HG03066 (cell line): ENCODE results near the gene RINL.
A peak's percentile ranks its signal among the peaks of the same experiment; 100 is the strongest.
"Not testable (repeated sequence)": the region's sequence is repeated elsewhere in the genome, so short reads cannot be mapped to it uniquely, and the experiment has no call there.

Experiments used
- ATAC-seq: cut with Tn5 transposase; IDR thresholded peaks from one replicate; pipeline ENCODE4 v1.9.1; 2021; ENCODE audit warnings: low read depth; ENCODE audit not compliant: unreplicated experiment

The RINL gene

GRCh38 chr19:38878575-38879399 lies 712 bp upstream of the RINL start:
- ATAC-seq, result no peak

DNA sequence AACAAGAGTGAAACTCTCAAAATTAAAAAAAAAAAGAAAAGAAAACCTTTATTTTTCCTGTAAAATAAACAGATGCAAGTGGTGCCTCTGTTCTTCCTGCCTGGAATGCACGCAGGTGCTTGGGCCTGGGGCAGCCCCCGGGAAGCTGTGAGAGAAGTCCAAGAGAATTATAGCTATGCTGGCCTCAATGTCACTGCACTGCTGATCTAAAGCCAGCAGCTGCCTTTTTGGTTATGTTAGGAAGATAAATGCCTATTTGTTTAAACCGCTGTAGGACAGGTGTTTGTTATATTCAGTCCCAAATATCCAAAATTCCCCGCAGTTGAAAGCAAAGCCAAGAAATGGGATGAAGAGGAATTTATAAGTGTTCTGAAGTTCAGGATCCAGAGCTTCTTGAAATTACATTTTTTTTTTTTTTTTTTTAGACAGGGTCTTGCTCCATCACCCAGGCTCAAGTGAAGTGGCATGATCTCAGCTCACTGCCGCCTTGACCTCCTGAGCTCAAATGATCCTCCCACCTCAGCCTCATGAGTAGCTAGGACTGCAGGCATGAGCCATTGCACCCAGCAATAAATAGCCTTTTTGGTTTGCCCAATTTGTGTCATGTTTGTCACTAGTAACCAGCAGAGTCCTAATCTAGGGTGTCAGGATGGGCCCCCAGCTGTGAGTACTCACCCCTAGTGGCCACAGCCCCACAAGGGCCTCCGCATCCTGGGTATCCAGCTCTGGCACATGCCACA lies 2.2 kb downstream of the RINL start:
- no peak for ATAC-seq

DNA sequence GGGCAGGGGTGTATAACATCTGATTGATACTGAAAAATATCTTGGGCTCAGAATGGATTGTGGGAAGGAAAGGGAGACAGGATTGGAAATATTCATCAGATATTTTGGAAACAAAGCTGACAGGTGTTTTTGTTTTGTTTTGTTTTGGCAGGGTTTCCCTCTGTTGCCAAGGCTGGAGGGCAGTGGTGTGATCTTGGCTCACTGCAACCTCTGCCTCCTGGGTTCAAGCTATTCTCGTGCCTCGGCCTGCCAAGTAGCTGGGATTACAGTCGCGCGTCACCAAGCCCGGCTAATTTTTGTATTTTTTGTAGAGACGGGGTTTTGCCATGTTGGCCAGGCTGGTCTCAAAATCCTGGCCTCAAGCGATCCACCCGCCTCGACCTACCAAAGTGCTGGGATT lies 4.7 kb downstream of the RINL start:
- not testable (repeated sequence) for ATAC-seq

DNA sequence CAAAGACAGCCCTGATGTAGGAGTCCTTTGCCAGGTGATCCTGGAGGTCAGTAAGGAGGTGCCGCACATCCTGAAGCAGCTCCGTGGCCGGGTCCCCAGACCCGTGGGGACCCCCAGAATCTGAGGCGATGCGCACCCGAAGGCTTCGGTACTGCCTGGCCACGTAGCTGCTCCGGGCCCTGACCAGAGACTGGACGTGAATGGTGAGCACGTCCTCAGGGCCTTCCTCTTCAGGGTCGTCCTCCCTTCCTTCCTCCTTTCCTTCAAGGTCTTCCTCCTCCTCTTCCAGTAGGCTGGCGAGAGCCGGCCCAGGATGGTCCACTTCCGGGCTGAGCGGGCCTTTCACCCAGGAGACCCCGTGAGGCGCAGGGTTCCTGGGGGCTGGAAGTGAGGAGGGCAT lies 7.5 kb downstream of the RINL start:
- ATAC-seq, result no peak

DNA sequence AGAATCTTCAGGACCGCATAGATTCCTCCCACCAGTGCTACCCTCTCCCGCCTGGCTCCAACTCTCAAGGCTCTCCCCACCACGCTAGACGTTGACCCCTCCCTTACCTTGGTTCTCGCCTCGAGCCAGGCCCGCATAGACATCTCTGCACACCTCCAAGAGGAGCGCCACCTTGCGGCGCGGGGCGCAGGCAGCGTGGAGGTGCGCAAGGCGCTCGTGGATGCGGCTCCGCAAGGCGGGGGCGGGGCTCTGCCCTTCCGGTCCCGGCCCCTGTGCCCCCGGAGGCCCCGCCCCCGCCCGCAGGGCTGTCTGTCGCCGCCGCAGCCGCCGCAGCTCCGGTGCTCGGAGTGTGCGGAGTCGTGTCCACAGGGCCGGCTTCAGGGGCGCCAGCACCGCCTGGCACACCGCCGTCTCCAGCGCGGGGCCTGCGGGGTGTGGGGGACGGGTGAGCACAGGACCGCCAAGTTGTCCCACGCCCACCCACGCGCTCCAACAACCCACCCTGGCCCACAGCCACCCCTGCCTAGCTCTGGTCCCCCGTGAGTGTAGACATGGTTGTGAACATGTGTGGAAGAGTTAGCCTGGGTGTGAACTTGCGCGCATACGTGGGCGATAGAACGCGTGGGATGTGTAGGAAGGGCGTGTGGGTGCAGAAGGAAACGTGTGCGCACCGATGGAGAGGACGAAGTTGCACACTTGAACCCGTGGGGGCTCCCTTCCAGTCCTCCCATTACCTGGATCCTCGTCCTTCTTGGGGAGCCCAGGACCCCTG lies 8.1 kb downstream of the RINL start:
- ATAC-seq, result peak; percentile 73

DNA sequence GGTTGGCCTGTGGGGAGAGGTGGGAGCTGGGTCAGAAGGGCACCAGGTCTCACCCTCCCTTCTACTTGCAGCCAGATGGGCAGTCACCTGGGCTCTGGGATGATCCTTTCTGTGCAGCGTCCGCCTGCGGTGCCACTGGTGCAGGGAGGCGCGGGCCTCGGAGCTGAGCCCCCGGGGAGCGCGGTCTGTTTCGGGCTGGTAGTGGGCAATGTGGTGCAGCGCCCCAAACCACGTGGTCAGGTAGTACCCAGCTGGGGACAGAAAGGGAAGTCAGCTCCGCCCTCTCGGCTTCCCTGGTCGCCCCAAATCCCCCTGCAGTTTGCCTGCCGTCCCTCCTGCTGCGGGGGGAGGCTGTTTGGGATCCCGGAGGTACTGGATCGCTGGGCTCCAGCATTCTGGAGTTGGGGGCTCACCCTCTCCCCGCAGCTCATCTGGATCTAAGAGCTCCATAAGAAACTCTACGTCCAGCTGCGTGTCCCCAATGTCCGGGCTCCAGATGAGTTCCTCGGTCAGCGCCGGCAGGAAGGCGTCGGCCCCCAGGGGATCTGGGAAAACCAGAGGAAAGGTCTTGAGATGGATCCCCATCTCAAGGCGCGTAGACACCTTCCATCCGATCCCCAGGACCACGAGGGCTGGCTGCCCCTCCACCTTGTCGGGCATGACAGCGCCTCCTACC lies 8.8 kb downstream of the RINL start:
- no peak for ATAC-seq

DNA sequence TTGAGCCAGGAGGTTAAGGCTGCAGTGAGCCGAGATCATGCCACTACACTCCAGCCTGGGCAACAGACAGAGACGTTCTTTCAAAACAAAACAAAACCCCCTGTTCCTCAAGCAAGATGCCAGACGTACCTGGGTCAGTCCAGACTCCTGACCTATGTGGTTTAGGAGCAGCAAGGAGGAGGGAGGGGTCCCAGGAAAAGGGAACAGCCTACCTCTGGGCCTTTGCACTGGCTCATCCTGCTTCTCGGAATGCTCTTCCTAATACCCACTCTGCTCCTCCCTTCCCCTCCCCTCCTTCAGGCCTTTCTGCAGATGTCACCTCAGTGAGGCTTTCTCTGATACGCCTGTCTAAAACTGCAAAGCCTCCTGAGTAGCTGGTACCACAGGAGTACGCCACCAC lies 9.5 kb downstream of the RINL start:
- ATAC-seq, result no peak

- no peak for ATAC-seq
Observed at GRCh38 chr19:38867171-38867780, 10.8 kb downstream of the RINL start.

DNA sequence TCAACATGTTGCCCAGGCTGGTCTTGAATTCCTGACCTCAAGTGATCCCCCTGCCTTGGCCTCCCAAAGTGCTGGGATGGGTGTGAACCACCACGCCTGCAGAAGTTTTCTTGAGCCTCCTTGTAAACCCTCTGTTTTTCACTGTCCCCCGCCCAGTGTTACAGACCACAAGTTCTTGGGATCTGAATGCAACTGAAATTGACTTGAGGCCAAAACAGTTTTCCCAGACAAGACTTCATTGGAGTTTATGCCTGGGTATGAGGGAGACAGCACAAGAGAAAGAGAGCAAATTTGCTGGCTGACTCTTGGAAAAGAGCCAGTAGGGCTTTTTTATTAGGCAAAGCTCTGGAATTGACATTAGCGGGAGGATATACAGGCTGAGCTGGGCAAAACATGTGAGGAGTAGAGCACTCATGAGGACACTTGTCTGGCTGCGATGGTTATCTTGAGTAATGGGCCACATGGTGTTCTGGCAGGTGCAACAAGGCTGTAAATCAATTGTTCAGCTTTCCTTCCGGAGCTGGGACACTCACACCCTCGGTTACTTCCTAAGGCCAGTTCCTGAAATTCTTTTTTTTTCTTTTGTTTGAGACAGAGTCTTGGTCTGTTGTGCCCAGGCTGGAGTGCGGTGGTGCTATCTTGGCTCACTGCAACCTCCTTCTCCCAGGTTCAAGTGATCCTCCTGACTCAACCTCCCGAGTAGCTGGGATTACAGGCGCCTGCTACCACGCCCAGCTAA lies 15.6 kb downstream of the RINL start:
- no peak for ATAC-seq

- ATAC-seq, result no peak
Observed at GRCh38 chr19:38861368-38861767, 16.7 kb downstream of the RINL start.

- not testable (repeated sequence) for ATAC-seq
Observed at GRCh38 chr19:38859631-38860204, 18.4 kb downstream of the RINL start.

DNA sequence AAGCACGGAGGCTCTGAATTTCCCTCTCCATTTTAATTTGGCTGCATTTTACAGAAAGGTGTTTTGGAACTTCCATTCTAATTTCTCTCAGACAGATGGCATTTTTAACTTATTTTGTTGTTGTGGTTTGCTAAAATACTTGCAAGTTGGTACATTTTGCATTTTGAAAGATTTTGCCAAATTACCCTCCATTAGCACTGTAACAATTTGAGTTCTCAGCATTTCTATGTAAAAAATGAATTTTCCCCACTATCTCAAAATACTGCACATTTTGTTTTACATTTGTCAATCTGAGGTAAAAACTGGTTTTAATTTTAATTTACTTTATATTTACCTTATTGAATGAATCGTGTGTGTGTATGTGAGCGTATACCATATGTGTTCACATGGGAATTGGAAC lies 21.3 kb downstream of the RINL start:
- ATAC-seq, result no peak

GRCh38 chr19:38855751-38856150 lies 22.3 kb downstream of the RINL start:
- not testable (repeated sequence) for ATAC-seq

GRCh38 chr19:38854961-38855360 lies 23.1 kb downstream of the RINL start:
- ATAC-seq, result not testable (repeated sequence)

DNA sequence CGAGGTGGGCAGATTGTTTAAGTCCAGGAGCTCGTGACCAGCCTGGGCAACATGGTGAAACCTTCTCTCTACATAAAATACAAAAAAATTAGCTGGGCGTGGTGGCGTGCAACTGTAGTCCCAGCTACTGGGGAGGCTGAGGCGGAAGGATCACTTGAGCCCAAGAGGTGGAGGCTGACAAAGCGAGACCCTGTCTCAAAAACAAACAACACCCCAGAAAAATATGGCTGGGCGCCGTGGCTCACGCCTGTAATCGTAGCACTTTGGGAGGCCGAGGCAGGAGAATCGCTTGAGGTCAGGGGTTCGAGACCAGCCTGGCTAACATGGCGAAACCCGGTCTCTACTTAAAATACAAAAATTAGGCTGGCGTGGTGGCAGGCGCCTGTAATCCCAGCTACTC lies 24.9 kb downstream of the RINL start:
- no peak for ATAC-seq

DNA sequence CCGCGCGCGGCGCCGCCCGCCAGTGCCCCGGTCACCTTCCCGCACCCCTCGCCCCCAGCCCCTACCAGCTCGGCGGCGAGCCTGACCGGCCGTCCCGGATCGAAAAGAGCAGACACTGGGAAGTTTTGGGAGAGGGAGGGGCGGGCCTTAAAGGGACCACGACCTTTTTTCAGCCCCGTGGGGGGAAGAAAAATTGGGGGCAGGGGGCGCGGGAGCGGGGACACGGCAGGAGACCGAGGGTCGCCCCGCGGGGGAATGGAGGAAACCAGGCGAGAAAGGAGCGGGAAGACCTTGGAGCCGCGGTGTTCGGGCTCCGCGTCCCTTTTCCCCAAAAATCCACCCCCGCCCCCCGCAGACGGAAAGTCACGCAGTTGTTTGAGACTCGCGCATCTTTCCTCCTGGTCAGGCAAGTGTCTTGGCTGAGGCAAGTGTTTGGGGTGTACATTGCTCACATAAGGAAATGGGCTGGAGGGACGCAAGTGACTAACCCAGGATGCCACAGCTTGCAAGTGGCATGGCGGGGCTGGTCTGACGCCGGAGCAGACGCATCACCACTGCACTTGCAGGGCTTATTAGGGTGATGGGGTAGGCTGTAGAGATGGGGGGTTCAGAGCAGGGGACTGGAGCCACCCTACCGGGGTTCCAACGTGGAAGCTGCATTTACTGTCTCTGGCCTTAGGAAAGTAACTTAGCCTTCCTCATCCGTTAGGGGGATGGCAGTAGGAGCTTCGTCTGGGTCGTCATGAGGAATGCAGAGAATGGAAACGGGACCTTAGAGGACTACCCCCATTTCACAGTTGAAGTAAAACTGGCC lies 25.6 kb downstream of the RINL start:
- ATAC-seq, result no peak

GRCh38 chr19:38851622-38852230 lies 26.3 kb downstream of the RINL start:
- no peak for ATAC-seq
